Adrenal gland (tissue), 12 donors: ENCODE data around the gene BOLA3. TPM values are rescaled to one million over a fixed set of nuclear protein-coding genes. Genes with fewer than 3 reads are reported as not detected.

ENCODE experiments used
- DNase-seq, 7 donors: peaks; one replicate each; pipeline ENCODE4 v3.0.0-alpha.2; 2019 to 2020
- H3K27ac ChIP-seq, 5 donors: fragments of 200-600 bp; sonication (generic) in 4 of 5; 1 replicate in 3 of 5; 2 replicates in 2 of 5; pipeline versions ENCODE4 v1.5.1 to v1.8.0; 2016 to 2020; ENCODE audit warnings: mild to moderate bottlenecking in 1 of 5
- H3K27me3 ChIP-seq: fragments of 200-600 bp; 2 replicates; pipeline ENCODE4 v1.8.0; 2021
- H3K36me3 ChIP-seq, 2 donors: fragments of 200-600 bp; replicated peaks in 1 of 2; 1 replicate in 1 of 2; 2 replicates in 1 of 2; pipeline versions ENCODE4 v1.5.1 to v1.8.0; 2018 to 2022
- H3K4me1 ChIP-seq, 2 donors: fragments of 200-600 bp; replicated peaks in 1 of 2; 1 replicate in 1 of 2; 2 replicates in 1 of 2; pipeline versions ENCODE4 v1.5.1 to v1.8.0; 2018 to 2021
- H3K4me3 ChIP-seq, 4 donors: fragments of 200-600 bp; sonication (generic) in 3 of 4; one replicate each; pipeline ENCODE4 v1.5.1; 2016 to 2018
- H3K9me3 ChIP-seq, 3 donors: fragments of 200-600 bp; sonication (generic) in 1 of 3; replicated peaks in 1 of 3; 1 replicate in 2 of 3; 2 replicates in 1 of 3; pipeline versions ENCODE4 v1.5.1 to v1.8.0; 2016 to 2021
- CTCF ChIP-seq, 6 experiments: fragments of 450-650 bp in 4 of 6; fragments of 200-600 bp in 2 of 6; sonication (generic) in 1 of 6; IDR thresholded peaks; 1 replicate in 5 of 6; 2 replicates in 1 of 6; pipeline versions ENCODE4 v1.5.1 to v1.8.0; 2016 to 2021; ENCODE audit warnings: antibody characterized with exemption in 6 of 6, mild to moderate bottlenecking in 2 of 6, moderate library complexity in 1 of 6
- POLR2A ChIP-seq, 2 donors: fragments of 450-650 bp; IDR thresholded peaks; one replicate each; pipeline ENCODE4 v1.6.1; 2017; ENCODE audit warnings: antibody characterized with exemption in 2 of 2, mild to moderate bottlenecking in 2 of 2, moderate library complexity in 1 of 2
- WGBS, 4 donors: extraction: QIAGEN DNeasy Blood & Tissue Kit in 2 of 4; methylation state at CpG; one replicate each; pipeline versions ENCODE4 v1.1.5 to v1.1.7; 2013 to 2017; 5-methylcytosine and 5-hydroxymethylcytosine counted together
- intact Hi-C, 2 donors: fragments of 100-400 bp; cut with DNase I; formaldehyde crosslinking; loops; one replicate each; pipeline versions ENCODE4 v1.14.1 to v1.15.0; 2022 to 2023
- polyA plus RNA-seq, 3 donors: library from polyadenylated mRNA; stranded (reverse); fragments of 200-250 nt in 2 of 3; fragments of 350-450 nt in 1 of 3; fragmentation: Illumina TruSeq in 1 of 3; extraction: RNeasy Lipid Tissue Mini Kit (QIAGEN cat#74804) in 1 of 3; gene quantifications; one replicate each; pipeline ENCODE4 v1.2.3, GENCODE V29; 2013 to 2014
- total RNA-seq, 9 donors: library from RNA; depleted of rRNA in 4 of 9; stranded (reverse); fragments of >200 nt in 4 of 9; fragments of 120-200 nt in 1 of 9; fragmentation: NEBNext Ultra II Directional in 1 of 9; extraction: Animal tissue kit (Norgen Biotek cat#: 25700) in 1 of 9; gene quantifications; one replicate each; pipeline versions ENCODE4 v1.1.0 to v1.2.4, GENCODE V29; 2013 to 2023
- donor health status: healthy with polysubstance abuse.
- donor health status: Bipolar disorder and iron deficiency.
- donor health status: DM: yes; HTN: yes; CAD: no.
- donor health status: DM: no; HTN: no; CAD: no.
- donor health status: DM: no; HTN: no; CAD: no.
- donor health status: DM: yes; HTN: yes; CAD: no.

BOLA3 gene
- total and polyA plus RNA-seq, 12 donors = 17.1 to 84.5 (median 48.2) TPM

GRCh38 chr2:74099835-74100234 lies 47.9 kb downstream of the BOLA3 start:
- Histone ChIP-seq H3K4me3 (no peak overlapping the region), H3K36me3 (peaks cover 0 to 32% of the 10 kb centered on the region in 2 donors), H3K27me3 (no peaks in the 10 kb centered on the region), H3K27ac (no peak overlapping the region), H3K4me1 (no peaks in the 10 kb centered on the region), H3K9me3 (no peaks in the 10 kb centered on the region)
- DNase-seq = peak in 1 of 7 donors; percentile 23
- intact Hi-C loops = no loop called here
- 89 to 100% (median 92%) methylated on average over 4 to 7 of the region's 7 CpGs for WGBS, 4 donors
- TF ChIP-seq POLR2A (IDR thresholded peaks at IDR 0.05) (no peak), CTCF (IDR thresholded peaks at IDR 0.05) (no peak)

- H3K36me3 ChIP-seq = peaks cover 0 to 37% of the 10 kb centered on the region in 2 donors
- TF ChIP-seq POLR2A (IDR thresholded peaks at IDR 0.05) = no peak
- no peak for TF ChIP-seq CTCF (IDR thresholded peaks at IDR 0.05)
- 94 to 98% (median 95%) methylated on average over 18 to 20 of the region's 20 CpGs for WGBS, 4 donors
- H3K27me3 ChIP-seq = no peaks in the 10 kb centered on the region
- H3K9me3 ChIP-seq = no peaks in the 10 kb centered on the region
- peak in 1 of 7 donors; percentile 42 for DNase-seq
- no peaks in the 10 kb centered on the region for H3K4me1 ChIP-seq
- no peak overlapping the region for H3K27ac ChIP-seq
- intact Hi-C loops = no loop called here
- no peak overlapping the region for H3K4me3 ChIP-seq
Observed at GRCh38 chr2:74099271-74099670, 48.4 kb downstream of the BOLA3 start.

- H3K27me3 ChIP-seq = no peaks in the 10 kb centered on the region
- no peak overlapping the region for H3K4me3 ChIP-seq
- no peaks in the 10 kb centered on the region for H3K4me1 ChIP-seq
- WGBS, 4 donors = 93 to 98% (median 94%) methylated on average over 6 of the region's 6 CpGs
- no peaks in the 10 kb centered on the region for H3K9me3 ChIP-seq
- peaks cover 0 to 54% of the 10 kb centered on the region in 2 donors for H3K36me3 ChIP-seq
- intact Hi-C loops = no loop called here
- peak in 1 of 7 donors; percentile 6 for DNase-seq
- no peak overlapping the region for H3K27ac ChIP-seq
- TF ChIP-seq CTCF (IDR thresholded peaks at IDR 0.05) (no peak), POLR2A (IDR thresholded peaks at IDR 0.05) (no peak)
Observed at GRCh38 chr2:74097574-74097973, 50.1 kb downstream of the BOLA3 start.

GRCh38 chr2:74096052-74096451 lies 51.7 kb downstream of the BOLA3 start:
- Histone ChIP-seq H3K36me3 (peaks cover 0 to 54% of the 10 kb centered on the region in 2 donors), H3K4me3 (no peak overlapping the region), H3K27me3 (no peaks in the 10 kb centered on the region), H3K9me3 (no peaks in the 10 kb centered on the region), H3K4me1 (no peaks in the 10 kb centered on the region), H3K27ac (no peak overlapping the region)
- no peak for DNase-seq
- intact Hi-C loops = no loop called here
- 95 to 99% (median 95%) methylated on average over 2 of the region's 2 CpGs for WGBS, 4 donors
- TF ChIP-seq POLR2A (IDR thresholded peaks at IDR 0.05) = no peak
- no peak for TF ChIP-seq CTCF (IDR thresholded peaks at IDR 0.05)
